H9 (cell line): ENCODE measurements around the gene KLF15. TPM values are rescaled to one million over a fixed set of nuclear protein-coding genes. Genes with fewer than 3 reads are reported as not detected.

Experiments
- DNase-seq: peaks from one replicate; pipeline ENCODE4 v3.0.0-alpha.2; 2017
- H2AFZ ChIP-seq: one replicate; pipeline ENCODE4 v1.6.1; 2013; ENCODE audit warnings: mild to moderate bottlenecking, low read length, control low read depth, moderate library complexity
- H2AK5ac ChIP-seq: 2 replicates; pipeline ENCODE4 v1.6.1; 2013; ENCODE audit warnings: low read length, control low read depth, mixed read lengths; ENCODE audit not compliant: insufficient read length
- H2BK120ac ChIP-seq: one replicate; pipeline ENCODE4 v1.6.1; 2013; ENCODE audit warnings: low read depth, mild to moderate bottlenecking, low read length, control low read depth, inconsistent platforms; ENCODE audit not compliant: poor library complexity, severe bottlenecking
- H2BK12ac ChIP-seq: 2 replicates; pipeline ENCODE4 v1.6.1; 2013; ENCODE audit warnings: low read length, control low read depth, mixed read lengths, low read depth; ENCODE audit not compliant: insufficient read length
- H2BK15ac ChIP-seq: 2 replicates; pipeline ENCODE4 v1.6.1; 2013; ENCODE audit warnings: low read depth, low read length, control low read depth
- H2BK20ac ChIP-seq: one replicate; pipeline ENCODE4 v1.6.1; 2013; ENCODE audit warnings: low read depth, mild to moderate bottlenecking, low read length, control low read depth, inconsistent platforms; ENCODE audit not compliant: poor library complexity, severe bottlenecking
- H2BK5ac ChIP-seq: 2 replicates; pipeline ENCODE4 v1.6.1; 2013; ENCODE audit warnings: low read length, control low read depth, mixed read lengths; ENCODE audit not compliant: insufficient read length
- H3K14ac ChIP-seq: 2 replicates; pipeline ENCODE4 v1.6.1; 2013; ENCODE audit warnings: low read length, control low read depth; ENCODE audit not compliant: insufficient read depth
- H3K18ac ChIP-seq: 2 replicates; pipeline ENCODE4 v1.6.1; 2013; ENCODE audit warnings: low read depth, mild to moderate bottlenecking, mixed read lengths, low read length, control low read depth; ENCODE audit not compliant: insufficient read length
- H3K23ac ChIP-seq: 2 replicates; pipeline ENCODE4 v1.6.1; 2013; ENCODE audit warnings: low read length, control low read depth, mixed read lengths, low read depth; ENCODE audit not compliant: insufficient read length
- H3K23me2 ChIP-seq: 2 replicates; pipeline ENCODE4 v1.6.1; 2013; ENCODE audit warnings: low read depth, mild to moderate bottlenecking, mixed read lengths, low read length, control low read depth; ENCODE audit not compliant: insufficient read length, poor library complexity, severe bottlenecking
- H3K27ac ChIP-seq: 2 replicates; pipeline ENCODE4 v1.5.1; 2013; ENCODE audit warnings: low read length, control low read depth, mixed read lengths, low read depth; ENCODE audit not compliant: insufficient read length
- H3K27me3 ChIP-seq: 2 replicates; pipeline ENCODE4 v1.6.1; 2013; ENCODE audit warnings: low read length, control low read depth, inconsistent platforms; ENCODE audit not compliant: insufficient read depth
- H3K4ac ChIP-seq: 2 replicates; pipeline ENCODE4 v1.6.1; 2013; ENCODE audit warnings: low read depth, mild to moderate bottlenecking, control low read depth, inconsistent platforms, low read length, moderate library complexity
- H3K4me1 ChIP-seq: 2 replicates; pipeline ENCODE4 v1.6.1; 2013; ENCODE audit warnings: low read length, control low read depth, inconsistent platforms; ENCODE audit not compliant: insufficient read depth
- H3K4me2 ChIP-seq: 2 replicates; pipeline ENCODE4 v1.6.1; 2013; ENCODE audit warnings: low read length, control low read depth, mixed read lengths; ENCODE audit not compliant: insufficient read length, insufficient read depth
- H3K56ac ChIP-seq: 2 replicates; pipeline ENCODE4 v1.6.1; 2013; ENCODE audit warnings: low read depth, mild to moderate bottlenecking, mixed read lengths, low read length, control low read depth; ENCODE audit not compliant: insufficient read length
- H3K79me1 ChIP-seq: 2 replicates; pipeline ENCODE4 v1.6.1; 2013; ENCODE audit warnings: low read depth, mild to moderate bottlenecking, moderate library complexity, low read length, control low read depth, inconsistent platforms; ENCODE audit not compliant: insufficient read depth, poor library complexity, severe bottlenecking
- H3K79me2 ChIP-seq: 2 replicates; pipeline ENCODE4 v1.6.1; 2013; ENCODE audit warnings: low read length, control low read depth, inconsistent platforms; ENCODE audit not compliant: insufficient read depth
- H3K9ac ChIP-seq: 2 replicates; pipeline ENCODE4 v1.6.1; 2013; ENCODE audit warnings: low read length, control low read depth, mixed read lengths; ENCODE audit not compliant: insufficient read length; ENCODE audit errors: extremely low read depth
- H3K9me3 ChIP-seq: one replicate; pipeline ENCODE4 v1.6.1; 2013; ENCODE audit warnings: low read depth, low read length, inconsistent platforms; ENCODE audit not compliant: control insufficient read depth
- H3T11ph ChIP-seq: one replicate; pipeline ENCODE4 v1.6.1; 2013; ENCODE audit warnings: mild to moderate bottlenecking, low read length, control low read depth, inconsistent platforms
- H4K20me1 ChIP-seq: one replicate; pipeline ENCODE4 v1.6.1; 2013; ENCODE audit not compliant: control insufficient read depth, insufficient read length, insufficient read depth
- H4K5ac ChIP-seq: 2 replicates; pipeline ENCODE4 v1.6.1; 2013; ENCODE audit warnings: low read depth, mild to moderate bottlenecking, mixed read lengths, low read length, control low read depth; ENCODE audit not compliant: insufficient read length
- H4K8ac ChIP-seq: replicated peaks from 2 replicates; pipeline ENCODE4 v1.6.1; 2013; ENCODE audit warnings: low read length, control low read depth, mixed read lengths, low read depth; ENCODE audit not compliant: insufficient read length
- H4K91ac ChIP-seq: 2 replicates; pipeline ENCODE4 v1.6.1; 2013; ENCODE audit warnings: low read depth, mild to moderate bottlenecking, moderate library complexity, mixed read lengths, low read length, control low read depth; ENCODE audit not compliant: insufficient read length
- H3K27ac Mint-ChIP-seq, 3 experiments: 2 replicates in 2 of 3; 3 replicates in 1 of 3; pipeline ENCODE4 v1.8.0; 2020 to 2021; ENCODE audit warnings: mixed read lengths in 3 of 3, mild to moderate bottlenecking in 1 of 3, moderate library complexity in 1 of 3
- H3K27me3 Mint-ChIP-seq: 2 replicates; pipeline ENCODE4 v1.8.0; 2021; ENCODE audit warnings: low read depth, mild to moderate bottlenecking, moderate library complexity, mixed read lengths
- H3K36me3 Mint-ChIP-seq, 3 experiments: 2 replicates in 2 of 3; 3 replicates in 1 of 3; pipeline ENCODE4 v1.8.0; 2020 to 2021; ENCODE audit warnings: low read depth in 3 of 3, mixed read lengths in 3 of 3; ENCODE audit not compliant: insufficient read depth in 1 of 3
- H3K4me1 Mint-ChIP-seq, 2 experiments: 2 replicates each; pipeline ENCODE4 v1.8.0; 2020; ENCODE audit warnings: mixed read lengths in 2 of 2
- H3K4me3 Mint-ChIP-seq, 2 experiments: 2 replicates in 1 of 2; 3 replicates in 1 of 2; pipeline ENCODE4 v1.8.0; 2020 to 2021; ENCODE audit warnings: mild to moderate bottlenecking in 2 of 2, mixed read lengths in 2 of 2, moderate library complexity in 1 of 2
- H3K9me3 Mint-ChIP-seq, 2 experiments: 2 replicates in 1 of 2; 3 replicates in 1 of 2; pipeline ENCODE4 v1.8.0; 2020; ENCODE audit warnings: mild to moderate bottlenecking in 2 of 2, mixed read lengths in 2 of 2, moderate library complexity in 1 of 2
- WGBS: extraction: QIAGEN DNeasy Blood & Tissue Kit; methylation state at CpG from one replicate; pipeline ENCODE4 v1.1.7; 2013; ENCODE audit warnings: missing lambda C conversion rate, low lambda C conversion rate, mixed read lengths; ENCODE audit not compliant: insufficient read length; ENCODE audit errors: extremely low coverage; 5-methylcytosine and 5-hydroxymethylcytosine counted together
- total RNA-seq: library from RNA; stranded (reverse); gene quantifications from 2 replicates; pipeline ENCODE4 v1.2.1, GENCODE V29; 2021
- TF ChIP-seq, protein P1 (sequence below): fragments of 200-600 bp; sonication (generic); conservative IDR thresholded peaks from 3 replicates; pipeline ENCODE4 v1.8.0; 2021; ENCODE audit warnings: antibody characterized with exemption, mild to moderate bottlenecking

The KLF15 gene
- total RNA-seq, 1 experiment from 2014 or later: 10.8 TPM

DNA sequence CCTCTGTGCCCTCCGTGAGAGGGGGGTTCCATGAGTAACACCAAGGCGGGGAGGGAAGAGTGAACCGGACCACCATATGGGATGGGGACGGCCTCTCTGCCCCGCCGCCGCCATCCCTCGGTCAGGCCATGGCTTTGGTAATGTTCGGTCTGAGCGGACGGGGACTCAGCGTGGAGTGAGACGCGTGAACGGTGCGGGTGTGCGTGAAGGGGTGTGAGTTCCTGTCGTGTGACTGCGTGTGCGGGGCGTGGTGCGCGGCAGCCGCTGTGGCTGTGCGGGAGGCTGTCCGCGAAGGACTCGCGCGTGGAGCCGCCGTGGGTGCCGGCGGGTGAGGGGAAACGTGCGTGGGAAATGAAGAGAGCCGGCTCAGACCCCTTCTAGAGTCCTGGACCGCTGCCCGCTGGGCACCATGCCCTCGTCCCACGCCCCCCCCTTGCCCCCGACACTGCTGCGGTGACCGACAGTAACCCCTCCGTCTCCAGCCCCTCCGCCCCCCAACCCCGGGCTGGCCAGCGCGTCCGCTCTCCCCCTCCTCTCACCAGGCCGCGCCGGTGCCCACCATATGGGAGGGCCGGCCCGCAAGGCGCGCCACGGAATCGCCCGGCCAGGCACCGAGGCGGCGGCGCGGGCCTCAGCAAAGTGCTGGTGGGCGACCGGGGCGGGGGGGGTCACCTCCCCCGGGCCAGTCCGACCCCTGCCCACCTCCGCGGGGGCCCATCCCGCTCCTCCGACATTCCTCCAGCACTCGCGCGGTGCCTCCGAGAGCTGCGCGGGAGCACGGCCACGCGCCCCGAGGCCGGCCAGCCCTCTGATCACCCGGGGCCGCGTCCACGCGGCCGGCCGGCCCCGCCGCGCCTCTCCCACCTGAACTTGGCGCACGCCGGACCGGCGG lies 589 bp downstream of the KLF15 start:
- Histone ChIP-seq H3K4ac (no peak overlapping the region), H3K9ac (no peak overlapping the region), H4K20me1 (no peaks in the 10 kb centered on the region), H2BK120ac (no peak overlapping the region), H3K23me2 (peaks cover 10% of the 10 kb centered on the region), H3K9me3 (no peaks in the 10 kb centered on the region), H4K5ac (no peak overlapping the region), H3K27ac (no peak overlapping the region), H2BK5ac (no peak overlapping the region), H3K79me2 (no peaks in the 10 kb centered on the region), H3K27me3 (no peaks in the 10 kb centered on the region; the same call in 1 of the 2 replicates), H3K18ac (peak overlapping the region; percentile 40), H3K56ac (no peak overlapping the region), H2AK5ac (no peak overlapping the region), H3K4me2 (peak overlapping the region; percentile 78), H3T11ph (no peak overlapping the region), H3K14ac (peak overlapping the region; percentile 37; the same call in 1 of the 2 replicates), H4K8ac (no peak overlapping the region), H2BK20ac (no peak overlapping the region), H2BK12ac (no peak overlapping the region), H2BK15ac (no peak overlapping the region), H3K23ac (no peak overlapping the region), H2AFZ (no peak overlapping the region), H3K4me1 (no peaks in the 10 kb centered on the region), H3K79me1 (no peaks in the 10 kb centered on the region), H4K91ac (no peak overlapping the region)
- TF ChIP-seq, protein P1, sequence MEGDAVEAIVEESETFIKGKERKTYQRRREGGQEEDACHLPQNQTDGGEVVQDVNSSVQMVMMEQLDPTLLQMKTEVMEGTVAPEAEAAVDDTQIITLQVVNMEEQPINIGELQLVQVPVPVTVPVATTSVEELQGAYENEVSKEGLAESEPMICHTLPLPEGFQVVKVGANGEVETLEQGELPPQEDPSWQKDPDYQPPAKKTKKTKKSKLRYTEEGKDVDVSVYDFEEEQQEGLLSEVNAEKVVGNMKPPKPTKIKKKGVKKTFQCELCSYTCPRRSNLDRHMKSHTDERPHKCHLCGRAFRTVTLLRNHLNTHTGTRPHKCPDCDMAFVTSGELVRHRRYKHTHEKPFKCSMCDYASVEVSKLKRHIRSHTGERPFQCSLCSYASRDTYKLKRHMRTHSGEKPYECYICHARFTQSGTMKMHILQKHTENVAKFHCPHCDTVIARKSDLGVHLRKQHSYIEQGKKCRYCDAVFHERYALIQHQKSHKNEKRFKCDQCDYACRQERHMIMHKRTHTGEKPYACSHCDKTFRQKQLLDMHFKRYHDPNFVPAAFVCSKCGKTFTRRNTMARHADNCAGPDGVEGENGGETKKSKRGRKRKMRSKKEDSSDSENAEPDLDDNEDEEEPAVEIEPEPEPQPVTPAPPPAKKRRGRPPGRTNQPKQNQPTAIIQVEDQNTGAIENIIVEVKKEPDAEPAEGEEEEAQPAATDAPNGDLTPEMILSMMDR: no peak
- peaks cover 3 to 6% (median 4%) of the 10 kb centered on the region in 3 experiments; a peak in 4 of 7 replicates for H3K36me3 Mint-ChIP-seq
- peak overlapping the region; percentile 76 to 98 for H3K4me3 Mint-ChIP-seq
- H3K9me3 Mint-ChIP-seq: no peaks in the 10 kb centered on the region
- H3K4me1 Mint-ChIP-seq: peaks cover 20 to 25% of the 10 kb centered on the region in 2 experiments
- WGBS: no CpG with 5 or more reads among the region's 100 CpGs
- H3K27ac Mint-ChIP-seq: peak overlapping the region; percentile 80 to 87 (median 84); a peak in 5 of 7 replicates
- peaks cover 28% of the 10 kb centered on the region for H3K27me3 Mint-ChIP-seq
- no peak for DNase-seq
